ENCODE data around the gene TMEM86A.

- TF ChIP-seq EZH2 (IDR thresholded peaks at IDR 0.05; ENCODE audit: insufficient read depth, poor library complexity, severe bottlenecking), result no peak
- no peak for TF ChIP-seq EZH2phosphoT487 (IDR thresholded peaks at IDR 0.05; ENCODE audit: insufficient read depth, low read depth)
These were observed 38.1 kb downstream of the TMEM86A start for GRCh38 chr11:18736590-18737148.
